ENCODE results near the gene PODNL1.

The PODNL1 gene

DNA sequence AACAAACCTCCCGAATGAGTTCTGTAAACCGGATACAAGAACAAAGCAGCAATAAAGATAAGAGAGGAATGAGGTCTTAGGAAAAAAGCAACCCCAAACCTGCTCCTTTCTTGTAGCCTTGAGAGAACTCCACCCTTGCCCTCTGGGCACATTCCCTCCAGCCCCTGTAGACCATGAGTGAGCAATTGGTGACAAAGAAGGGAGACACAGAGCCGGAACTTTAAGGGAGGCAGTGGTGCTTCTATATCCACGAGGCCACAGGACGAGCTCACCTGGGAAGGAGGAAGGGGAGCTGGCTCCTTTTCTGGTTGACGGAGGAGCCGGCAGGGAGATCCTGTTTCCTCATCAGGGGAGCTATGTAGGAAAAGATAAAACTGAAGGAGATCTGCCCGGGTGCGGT is 45.3 kb downstream of the PODNL1 start:
- no peak for DNase-seq (ENCODE audit: extremely low read depth, low read depth)
- no peak for TF ChIP-seq CTCF (IDR thresholded peaks at IDR 0.05; ENCODE audit: low read depth, low read length, missing control alignments)
- H3K4me3 ChIP-seq (replicated peaks; ENCODE audit: low read depth, low read length): no peak overlapping the region

DNA sequence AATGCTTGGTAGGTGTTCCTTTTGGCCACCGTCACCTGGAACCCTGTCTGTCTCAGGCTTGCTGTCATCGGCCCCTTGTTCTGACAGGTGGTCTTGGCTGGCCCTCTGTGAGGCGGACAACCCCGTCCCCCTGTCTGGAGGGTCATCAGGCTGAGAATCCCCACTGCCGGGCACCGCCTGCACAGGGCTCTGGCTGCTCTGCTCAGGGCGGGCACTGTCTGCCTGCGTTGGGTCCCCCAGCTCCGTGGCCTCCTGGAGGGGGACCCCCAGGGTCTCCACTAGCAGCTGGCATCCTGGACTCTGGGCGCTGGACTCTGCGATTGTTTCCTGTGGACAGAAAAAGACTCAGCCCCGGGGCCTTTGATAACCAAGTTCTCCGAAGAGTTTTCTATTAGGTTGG is 48.1 kb downstream of the PODNL1 start:
- TF ChIP-seq CTCF (IDR thresholded peaks at IDR 0.05; ENCODE audit: low read depth, low read length, missing control alignments): no peak

DNA sequence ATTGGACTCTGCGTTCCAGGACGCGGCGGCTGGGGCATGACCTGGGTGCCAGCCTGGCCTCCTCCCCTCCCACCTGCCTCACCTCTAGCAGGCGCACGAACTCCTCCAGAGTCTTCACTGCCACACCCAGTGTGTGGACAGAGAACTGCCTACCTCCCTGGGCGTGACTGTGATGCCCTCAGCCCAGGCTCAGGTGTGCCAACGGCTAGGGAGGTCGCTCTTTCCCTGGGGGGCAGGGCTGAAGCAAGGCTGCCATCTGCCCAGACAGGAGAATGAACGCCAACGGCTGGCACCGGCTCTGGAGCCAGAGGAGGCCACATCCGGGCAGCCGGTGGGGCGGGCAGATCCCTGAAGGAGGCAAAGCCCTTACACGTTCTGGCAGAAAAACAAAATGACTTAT is 49.9 kb downstream of the PODNL1 start:
- no peak overlapping the region for H3K4me3 ChIP-seq (replicated peaks; ENCODE audit: low read depth, low read length)
- no peak for TF ChIP-seq CTCF (IDR thresholded peaks at IDR 0.05; ENCODE audit: low read depth, low read length, missing control alignments)
- DNase-seq (ENCODE audit: extremely low read depth, low read depth): no peak

More for the DNA sequence above, 48.1 kb downstream of the PODNL1 start:
- DNase-seq (ENCODE audit: extremely low read depth, low read depth): no peak
- no peak overlapping the region for H3K4me3 ChIP-seq (replicated peaks; ENCODE audit: low read depth, low read length)

DNA sequence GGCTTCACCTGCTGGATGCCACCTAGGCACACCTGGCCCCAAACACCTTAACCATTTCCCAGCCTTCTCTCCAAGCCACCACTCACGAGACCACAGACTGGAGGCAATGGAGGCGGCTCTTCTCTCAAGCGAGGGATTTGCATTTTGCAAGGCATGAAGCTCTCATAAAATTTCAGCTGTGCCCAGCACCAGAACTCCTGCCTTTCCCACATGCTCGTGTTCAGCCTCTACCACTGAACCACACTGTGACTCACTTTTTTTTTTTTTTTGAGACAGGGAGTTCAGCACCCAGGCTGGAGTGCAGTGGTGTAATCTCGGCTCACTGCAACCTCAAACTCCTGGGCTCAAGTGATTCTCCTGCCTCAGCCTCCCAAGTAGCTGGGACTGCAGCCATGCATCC is 50.7 kb downstream of the PODNL1 start:
- no peak for TF ChIP-seq CTCF (IDR thresholded peaks at IDR 0.05; ENCODE audit: low read depth, low read length, missing control alignments)
- no peak for DNase-seq (ENCODE audit: extremely low read depth, low read depth)

DNA sequence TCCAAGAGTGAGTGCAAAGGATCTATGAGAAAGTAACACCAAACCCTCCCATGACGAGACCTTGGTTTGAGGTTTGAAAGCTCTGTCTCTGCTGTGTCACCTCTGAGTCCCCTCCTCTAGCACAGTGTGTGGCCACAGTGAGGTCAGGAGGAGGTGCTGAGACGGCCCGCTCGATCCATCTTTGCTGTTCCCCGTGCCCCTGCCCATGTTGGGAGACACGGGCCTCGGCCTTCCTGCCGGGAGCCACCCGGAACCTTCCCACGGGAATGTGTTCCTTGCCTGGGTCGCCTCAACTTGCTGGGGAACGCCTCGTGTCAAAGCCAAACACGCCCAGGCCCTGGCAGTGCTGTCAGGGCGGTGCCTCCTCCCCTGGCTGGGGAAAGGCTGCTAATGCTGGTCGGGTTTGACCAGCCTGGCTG is 51.2 kb downstream of the PODNL1 start:
- no peak for TF ChIP-seq CTCF (IDR thresholded peaks at IDR 0.05; ENCODE audit: low read depth, low read length, missing control alignments)
- no peak for DNase-seq (ENCODE audit: extremely low read depth, low read depth)
- H3K4me3 ChIP-seq (replicated peaks; ENCODE audit: low read depth, low read length): no peak overlapping the region

More for the DNA sequence above, 50.7 kb downstream of the PODNL1 start:
- H3K4me3 ChIP-seq (replicated peaks; ENCODE audit: low read depth, low read length): no peak overlapping the region

- no peak for TF ChIP-seq CTCF (IDR thresholded peaks at IDR 0.05; ENCODE audit: low read depth, low read length, missing control alignments)
- no peak for DNase-seq (ENCODE audit: extremely low read depth, low read depth)
Measured at GRCh38 chr19:13885826-13886365, 52.3 kb downstream of the PODNL1 start.

More at GRCh38 chr19:13885826-13886365, 52.3 kb downstream of the PODNL1 start:
- no peak overlapping the region for H3K4me3 ChIP-seq (replicated peaks; ENCODE audit: low read depth, low read length)
